DOHH2 (cell line): Measurements from ENCODE around the gene ZNF83.

Experiments used
- EZH2phosphoT487 ChIP-seq: fragments of 200-600 bp; sonication (generic); IDR thresholded peaks from 2 replicates; pipeline ENCODE4 v1.6.1; 2017; ENCODE audit warnings: borderline replicate concordance, mild to moderate bottlenecking, antibody characterized with exemption, low read length, moderate library complexity, mixed read lengths
- TF ChIP-seq, protein P1 (sequence below): fragments of 200-600 bp; sonication (generic); IDR thresholded peaks from one replicate; pipeline ENCODE4 v1.5.1; 2014; ENCODE audit warnings: antibody characterized with exemption, mild to moderate bottlenecking, low read depth, low read length; ENCODE audit not compliant: poor library complexity, severe bottlenecking

DNA sequence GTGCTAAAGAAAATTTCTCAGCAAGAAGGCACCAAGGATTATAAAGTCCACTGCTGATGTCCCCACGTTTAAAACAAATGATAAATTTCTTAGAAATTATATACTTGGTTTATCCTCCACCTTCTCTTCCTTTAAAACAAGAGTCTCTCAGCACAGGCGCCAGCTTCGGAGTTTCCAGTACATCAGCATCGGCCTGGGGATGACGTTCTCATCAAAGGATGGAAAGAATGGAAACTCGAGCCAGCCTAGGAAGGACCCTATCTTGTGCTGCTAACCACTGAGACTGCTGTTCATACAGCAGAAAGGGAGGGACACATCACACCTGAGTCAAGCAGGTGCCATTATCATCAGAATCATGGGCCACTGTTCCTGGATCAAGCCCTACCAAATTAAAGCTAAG lies 29.8 kb upstream of the ZNF83 start:
- TF ChIP-seq, protein P1, sequence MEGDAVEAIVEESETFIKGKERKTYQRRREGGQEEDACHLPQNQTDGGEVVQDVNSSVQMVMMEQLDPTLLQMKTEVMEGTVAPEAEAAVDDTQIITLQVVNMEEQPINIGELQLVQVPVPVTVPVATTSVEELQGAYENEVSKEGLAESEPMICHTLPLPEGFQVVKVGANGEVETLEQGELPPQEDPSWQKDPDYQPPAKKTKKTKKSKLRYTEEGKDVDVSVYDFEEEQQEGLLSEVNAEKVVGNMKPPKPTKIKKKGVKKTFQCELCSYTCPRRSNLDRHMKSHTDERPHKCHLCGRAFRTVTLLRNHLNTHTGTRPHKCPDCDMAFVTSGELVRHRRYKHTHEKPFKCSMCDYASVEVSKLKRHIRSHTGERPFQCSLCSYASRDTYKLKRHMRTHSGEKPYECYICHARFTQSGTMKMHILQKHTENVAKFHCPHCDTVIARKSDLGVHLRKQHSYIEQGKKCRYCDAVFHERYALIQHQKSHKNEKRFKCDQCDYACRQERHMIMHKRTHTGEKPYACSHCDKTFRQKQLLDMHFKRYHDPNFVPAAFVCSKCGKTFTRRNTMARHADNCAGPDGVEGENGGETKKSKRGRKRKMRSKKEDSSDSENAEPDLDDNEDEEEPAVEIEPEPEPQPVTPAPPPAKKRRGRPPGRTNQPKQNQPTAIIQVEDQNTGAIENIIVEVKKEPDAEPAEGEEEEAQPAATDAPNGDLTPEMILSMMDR = no peak
- no peak for TF ChIP-seq EZH2phosphoT487
